D721Med (cell line): Measurements from ENCODE around the gene SLX9.

Source experiments
- DNase-seq: peaks from one replicate; pipeline ENCODE4 v3.0.0; 2011; ENCODE audit warnings: low spot score; ENCODE audit not compliant: insufficient read length
- FAIRE-seq: peaks from 2 replicates; lab custom pipeline; 2011; peaks lifted over from hg19 to GRCh38; lab: Jason Lieb, UNC
- TF ChIP-seq, protein P1 (sequence below): IDR thresholded peaks from 2 replicates; pipeline ENCODE4 v1.5.1; 2012; ENCODE audit warnings: mild to moderate bottlenecking, control low read depth; ENCODE audit not compliant: insufficient read depth; ENCODE audit errors: missing control alignments

SLX9 gene

DNA sequence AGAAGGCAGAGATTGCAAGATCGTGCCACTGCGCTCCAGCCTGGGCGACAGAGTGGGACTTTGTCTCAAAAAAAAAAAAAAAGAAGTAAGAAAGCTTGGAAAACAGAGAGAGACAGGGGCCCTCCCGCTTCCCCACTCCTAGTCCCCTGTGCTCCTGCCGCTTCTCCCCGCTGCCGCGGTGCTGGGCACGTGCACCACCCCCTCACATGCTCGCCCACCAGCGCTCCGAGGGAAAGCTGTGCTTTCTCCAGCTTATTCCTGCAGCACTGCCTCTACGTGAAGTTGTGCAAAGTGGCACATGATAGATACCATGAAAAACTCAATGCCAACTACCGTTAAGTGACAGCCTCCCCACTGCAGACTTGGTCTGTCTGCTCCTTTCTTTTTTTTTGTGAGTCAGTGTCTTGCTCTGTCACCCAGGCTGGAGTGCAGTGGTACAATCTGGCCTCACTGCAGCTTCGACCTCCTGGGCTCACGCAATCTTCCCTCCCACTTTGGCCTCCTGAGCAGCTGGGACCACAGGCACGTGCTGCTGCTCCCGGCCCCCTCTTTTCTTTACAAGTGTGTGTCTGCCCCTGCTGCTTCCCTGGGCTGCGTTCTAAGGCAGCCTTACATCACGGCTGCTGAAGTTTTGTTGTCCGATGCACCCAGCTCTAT is 15.4 kb downstream of the SLX9 start:
- FAIRE-seq (no peak), DNase-seq (no peak)
- TF ChIP-seq, protein P1, sequence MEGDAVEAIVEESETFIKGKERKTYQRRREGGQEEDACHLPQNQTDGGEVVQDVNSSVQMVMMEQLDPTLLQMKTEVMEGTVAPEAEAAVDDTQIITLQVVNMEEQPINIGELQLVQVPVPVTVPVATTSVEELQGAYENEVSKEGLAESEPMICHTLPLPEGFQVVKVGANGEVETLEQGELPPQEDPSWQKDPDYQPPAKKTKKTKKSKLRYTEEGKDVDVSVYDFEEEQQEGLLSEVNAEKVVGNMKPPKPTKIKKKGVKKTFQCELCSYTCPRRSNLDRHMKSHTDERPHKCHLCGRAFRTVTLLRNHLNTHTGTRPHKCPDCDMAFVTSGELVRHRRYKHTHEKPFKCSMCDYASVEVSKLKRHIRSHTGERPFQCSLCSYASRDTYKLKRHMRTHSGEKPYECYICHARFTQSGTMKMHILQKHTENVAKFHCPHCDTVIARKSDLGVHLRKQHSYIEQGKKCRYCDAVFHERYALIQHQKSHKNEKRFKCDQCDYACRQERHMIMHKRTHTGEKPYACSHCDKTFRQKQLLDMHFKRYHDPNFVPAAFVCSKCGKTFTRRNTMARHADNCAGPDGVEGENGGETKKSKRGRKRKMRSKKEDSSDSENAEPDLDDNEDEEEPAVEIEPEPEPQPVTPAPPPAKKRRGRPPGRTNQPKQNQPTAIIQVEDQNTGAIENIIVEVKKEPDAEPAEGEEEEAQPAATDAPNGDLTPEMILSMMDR, result no peak

DNA sequence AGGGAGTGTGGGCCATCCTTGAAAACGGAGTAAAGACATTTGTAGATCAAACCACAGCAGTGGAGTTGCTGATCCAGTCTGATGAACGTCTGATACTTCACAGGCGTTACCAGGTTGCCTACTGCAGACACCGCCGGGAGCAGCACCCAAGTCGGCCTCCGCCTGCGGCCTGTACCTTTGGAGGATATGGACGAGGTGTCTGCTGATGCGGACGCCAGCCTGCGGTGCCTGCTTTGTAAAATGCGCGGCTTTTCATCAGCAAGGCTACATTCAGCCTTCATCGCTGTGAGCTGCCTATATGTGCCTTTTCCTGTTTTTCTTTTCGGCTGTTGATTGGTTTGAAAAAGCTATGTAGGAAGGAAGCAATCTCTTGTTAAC is 16.0 kb downstream of the SLX9 start:
- FAIRE-seq, result no peak
- DNase-seq, result no peak
- TF ChIP-seq, protein P1, result no peak

DNA sequence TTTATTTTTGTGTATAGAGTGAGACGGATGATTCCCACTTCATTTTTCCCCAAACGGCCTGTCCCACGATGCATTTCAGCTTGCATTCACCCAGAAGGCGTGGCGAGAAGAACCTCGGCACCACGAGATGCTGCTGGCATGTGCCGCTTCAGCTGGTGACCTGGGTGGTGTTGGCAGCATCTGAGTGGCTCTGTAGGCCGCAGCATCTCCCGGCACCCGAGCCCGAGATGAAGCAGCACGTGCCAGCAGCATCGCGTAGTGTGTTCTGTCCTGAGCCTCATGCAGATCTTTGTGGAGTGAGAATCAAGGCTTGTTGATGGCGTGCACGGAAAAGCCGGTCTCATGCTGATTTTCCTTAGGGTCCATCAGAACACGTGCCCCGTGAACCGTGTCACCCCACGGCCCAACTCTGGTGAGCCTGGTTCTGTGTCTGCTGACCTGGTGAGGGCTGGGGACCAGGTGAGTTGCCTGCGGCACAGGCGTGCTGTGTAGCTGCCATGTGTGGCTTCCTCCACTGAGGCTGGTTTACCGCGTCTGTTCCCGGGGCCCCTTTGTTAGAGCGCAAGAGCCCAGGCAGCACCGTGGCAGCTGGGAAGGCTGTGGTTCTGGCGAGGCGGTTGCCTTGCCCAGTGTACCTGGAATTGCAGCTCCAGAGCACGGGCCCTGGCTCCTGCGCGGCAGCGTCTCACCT is 16.7 kb downstream of the SLX9 start:
- DNase-seq, result no peak
- TF ChIP-seq, protein P1, result no peak
- no peak for FAIRE-seq

DNA sequence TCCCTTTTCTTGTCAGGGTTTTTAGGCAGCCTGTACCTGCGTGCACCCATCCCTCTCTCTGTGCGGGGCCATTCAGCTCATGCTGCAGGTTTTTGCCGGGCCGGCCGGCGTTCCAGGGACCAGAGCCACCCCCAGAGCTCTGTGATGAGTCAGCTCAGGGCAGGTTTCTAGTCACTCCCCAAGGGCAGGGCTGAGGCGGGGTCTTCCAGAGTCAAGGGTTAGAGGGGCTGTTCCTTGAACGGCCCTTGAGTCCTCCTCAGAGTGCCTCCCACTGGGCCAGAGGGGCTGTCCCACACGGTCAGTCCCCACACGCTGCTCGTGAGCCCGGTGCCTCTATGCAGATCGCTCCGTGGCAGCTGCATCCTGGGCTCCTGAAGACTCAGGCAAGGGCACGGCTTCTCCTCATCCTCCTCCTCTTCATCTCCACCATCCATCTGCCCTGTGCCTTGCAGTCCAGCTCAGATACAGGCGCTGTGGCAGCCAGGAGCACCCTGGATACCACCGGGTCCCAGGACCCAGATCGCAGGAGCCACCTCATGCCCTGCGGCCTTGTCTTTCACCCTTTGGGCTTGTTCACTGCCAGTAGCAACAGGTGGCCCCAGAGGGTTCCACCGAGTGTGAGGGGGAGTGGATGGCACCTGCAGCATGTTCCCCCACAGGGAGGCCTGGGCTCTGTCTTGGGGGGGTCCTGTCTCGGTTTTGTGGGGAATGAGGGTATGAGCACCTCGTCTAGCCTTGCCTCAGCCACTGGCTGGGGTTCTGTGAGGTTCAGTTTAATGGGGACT is 17.4 kb downstream of the SLX9 start:
- DNase-seq (no peak), FAIRE-seq (no peak)
- TF ChIP-seq, protein P1, result no peak

DNA sequence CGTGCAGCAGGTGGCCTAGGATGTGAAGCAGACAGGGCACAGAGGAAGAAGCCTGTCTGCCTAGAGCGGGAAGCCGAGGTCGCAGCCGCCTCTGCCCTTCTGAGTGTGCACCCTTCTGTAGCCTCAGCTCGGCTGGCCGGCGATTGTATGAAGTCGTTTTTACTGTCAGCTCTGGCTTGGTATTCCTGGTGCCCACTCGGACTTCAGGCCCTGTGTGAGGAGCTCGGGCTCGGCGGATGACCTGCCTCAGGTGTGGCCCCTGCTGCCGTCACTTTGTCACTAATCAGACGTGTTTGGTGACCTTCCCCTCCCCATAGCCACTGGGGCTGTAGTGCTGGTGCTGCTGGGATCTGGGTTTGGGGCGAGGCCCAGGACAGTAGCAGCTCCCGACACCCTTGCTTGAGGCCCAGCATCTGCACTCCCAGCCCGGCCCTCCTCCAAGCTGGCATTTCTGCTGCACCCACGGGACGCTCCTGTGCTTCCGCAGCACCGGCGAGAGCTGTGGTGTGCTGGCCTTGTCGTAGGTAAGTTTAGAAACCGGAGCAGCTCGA is 18.1 kb downstream of the SLX9 start:
- FAIRE-seq, result no peak
- no peak for DNase-seq
- TF ChIP-seq, protein P1, result no peak

DNA sequence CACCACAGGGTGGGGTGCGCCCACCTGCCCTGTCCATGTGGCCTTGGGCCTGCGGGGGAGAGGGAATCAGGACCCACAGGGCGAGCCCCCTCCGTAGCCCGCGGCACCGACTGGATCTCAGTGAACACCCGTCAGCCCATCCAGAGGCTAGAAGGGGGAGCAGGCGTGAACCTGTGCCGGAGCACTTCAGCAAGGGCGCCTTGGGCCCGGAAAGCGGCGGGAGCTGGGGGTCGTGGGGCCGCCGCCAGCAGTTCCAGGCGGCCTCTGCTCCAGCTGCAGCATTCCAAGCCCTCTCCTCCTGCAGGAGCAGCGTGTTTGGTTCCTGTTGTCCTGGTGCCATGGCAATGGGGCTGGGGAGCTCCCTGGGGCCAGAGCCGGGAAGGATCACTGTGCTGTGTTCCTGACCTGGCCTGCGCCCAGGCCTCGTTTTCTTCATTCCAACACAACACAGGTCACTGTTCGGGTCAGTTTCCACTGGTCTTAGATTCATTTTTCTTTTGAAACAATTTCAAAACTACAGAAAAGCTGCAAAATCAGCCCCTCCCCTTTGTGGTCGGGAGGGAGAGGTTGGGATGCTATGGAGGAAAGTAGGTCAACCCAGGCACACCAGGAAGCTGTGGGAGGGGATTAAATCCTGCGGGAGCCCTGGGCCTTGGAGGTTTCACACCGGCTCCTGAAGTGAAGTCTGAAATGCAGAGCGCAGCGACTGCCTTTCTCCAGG is 18.8 kb downstream of the SLX9 start:
- FAIRE-seq, result no peak
- TF ChIP-seq, protein P1, result no peak
- peak; percentile 68 for DNase-seq
